Skeletal muscle satellite cell (primary cell): ENCODE measurements around the gene SPINK9. TPM values are rescaled to one million over a fixed set of nuclear protein-coding genes. Genes with fewer than 3 reads are reported as not detected.

ENCODE experiments used
- H3K27me3 ChIP-seq: 2 replicates; pipeline ENCODE4 v1.7.0; 2013; ENCODE audit warnings: low read length; ENCODE audit not compliant: control insufficient read depth, insufficient read depth
- H3K36me3 ChIP-seq: 2 replicates; pipeline ENCODE4 v1.7.0; 2013; ENCODE audit warnings: mild to moderate bottlenecking, control low read depth, low read length; ENCODE audit not compliant: insufficient read depth
- H3K4me1 ChIP-seq: 2 replicates; pipeline ENCODE4 v1.7.0; 2013; ENCODE audit warnings: low read length; ENCODE audit not compliant: control insufficient read depth, insufficient read depth
- H3K4me2 ChIP-seq: 2 replicates; pipeline ENCODE4 v1.7.0; 2013; ENCODE audit warnings: mild to moderate bottlenecking, low read length
- H3K4me3 ChIP-seq: 2 replicates; pipeline ENCODE4 v1.7.0; 2013; ENCODE audit warnings: low read length
- H3K9ac ChIP-seq: 2 replicates; pipeline ENCODE4 v1.7.0; 2013; ENCODE audit warnings: mild to moderate bottlenecking, low read depth, low read length, moderate library complexity
- H3K9me3 ChIP-seq: replicated peaks from 2 replicates; pipeline ENCODE4 v1.7.0; 2013; ENCODE audit warnings: mild to moderate bottlenecking, control low read depth, low read length
- small RNA-seq: library from RNA; depleted of rRNA; stranded (forward); fragments of <200 nt; gene quantifications from one replicate; pipeline ENCODE3, GENCODE V24; 2012

The SPINK9 gene

DNA sequence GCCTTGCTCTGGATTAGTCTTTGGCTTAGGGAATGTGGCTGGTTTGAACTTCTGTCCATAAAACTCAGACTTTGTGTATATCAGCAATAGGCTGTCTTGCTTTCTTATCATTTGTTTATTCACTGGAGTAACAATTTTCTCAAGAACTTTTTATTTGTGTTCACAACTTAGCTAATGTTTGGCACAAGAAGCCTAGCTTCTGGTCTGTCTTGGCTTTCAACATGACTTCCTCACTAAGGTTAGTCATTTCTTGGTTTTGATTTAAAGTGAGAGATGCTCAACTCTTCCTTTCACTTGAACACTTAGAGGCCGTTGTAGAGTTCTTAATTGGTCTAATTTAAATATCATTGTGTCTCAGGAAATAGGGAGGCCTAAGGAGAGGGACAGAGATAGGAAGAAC is 53.3 kb downstream of the SPINK9 start:
- no peaks in the 10 kb centered on the region for H3K9me3 ChIP-seq
- no peak overlapping the region for H3K4me3 ChIP-seq

More for the DNA sequence above, 53.3 kb downstream of the SPINK9 start:
- Histone ChIP-seq H3K4me2 (no peak overlapping the region), H3K36me3 (no peaks in the 10 kb centered on the region), H3K9ac (no peak overlapping the region), H3K4me1 (peaks cover 28% of the 10 kb centered on the region), H3K27me3 (no peaks in the 10 kb centered on the region)

Small RNAs within 50 kb of the gene (small RNA-seq; reads per million reads assigned to genes)
- not detected for gene RF00017
